Measurements from ENCODE around the gene COL4A3. TPM values are rescaled to one million over a fixed set of nuclear protein-coding genes. Genes with fewer than 3 reads are reported as not detected.

The COL4A3 gene
- not detected in 2 replicates for total RNA-seq (2014; rRNA removed; shearing (Covaris generic))

DNA sequence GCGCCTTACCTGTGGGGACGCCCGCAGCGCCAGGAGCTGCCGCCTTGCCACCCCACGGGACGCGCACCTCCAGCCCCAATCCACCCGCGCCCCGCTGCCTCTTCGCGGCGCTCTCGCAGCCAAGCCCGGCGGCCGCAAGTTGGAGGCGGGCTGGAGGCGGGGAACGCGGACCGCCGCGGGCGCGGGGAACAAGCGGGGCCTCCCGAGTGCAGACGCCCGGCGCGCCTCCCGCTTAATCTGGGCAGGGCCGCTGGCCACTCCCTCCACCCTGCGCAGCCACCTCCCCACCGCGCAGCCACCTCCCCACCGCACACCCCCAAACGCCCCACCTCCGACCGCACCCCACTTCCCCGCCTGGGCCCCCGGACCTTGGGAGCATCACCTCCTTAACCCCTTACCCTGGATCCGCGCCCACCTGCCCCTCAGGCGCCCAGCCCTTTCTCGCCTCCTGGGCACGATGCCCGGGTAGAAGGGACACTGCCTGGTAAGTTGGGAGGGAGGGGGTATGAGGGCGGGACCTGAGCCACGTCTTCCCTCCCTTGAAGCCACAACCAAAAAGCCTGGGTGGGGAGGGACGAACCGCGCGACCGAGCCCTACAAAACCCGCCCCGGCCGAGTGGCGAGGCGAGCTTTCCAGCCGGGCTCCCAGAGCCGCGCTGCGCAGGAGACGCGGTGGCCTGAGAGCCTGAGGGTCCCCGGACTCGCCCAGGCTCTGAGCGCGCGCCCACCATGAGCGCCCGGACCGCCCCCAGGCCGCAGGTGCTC, at the start of gene COL4A3, which contains the start of gene COL4A4:
COL4A3 (plus strand) TSS at position 627 of the 765 bp plus-strand sequence; CDS start at position 730, 103 bp downstream.
COL4A4 (minus strand) TSS at position 208 of the 765 bp plus-strand sequence. CDS start 16,722 bp downstream, outside the sequence.
- DNase-seq (ENCODE audit: low spot score) = no peak

DNA sequence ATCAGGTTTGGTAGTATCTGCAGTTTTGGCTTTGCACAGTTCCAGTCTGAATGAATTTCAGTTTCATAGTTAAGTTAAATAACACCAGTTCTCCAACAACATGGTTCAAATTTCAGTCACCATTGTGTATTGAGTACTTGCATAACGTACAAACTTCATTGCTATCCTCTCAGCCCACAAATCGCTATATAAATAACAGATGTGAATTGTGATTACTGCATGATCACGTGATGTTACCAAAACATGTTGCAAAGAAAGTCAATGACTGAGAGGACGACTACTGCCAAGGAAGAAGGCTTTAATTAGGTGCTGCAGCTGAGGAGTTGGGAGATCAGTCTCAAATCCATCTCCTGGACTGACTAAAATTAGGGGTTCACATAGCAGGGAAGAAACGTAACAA, 48.7 kb upstream of the COL4A3 start:
- DNase-seq (ENCODE audit: low spot score) = no peak

DNA sequence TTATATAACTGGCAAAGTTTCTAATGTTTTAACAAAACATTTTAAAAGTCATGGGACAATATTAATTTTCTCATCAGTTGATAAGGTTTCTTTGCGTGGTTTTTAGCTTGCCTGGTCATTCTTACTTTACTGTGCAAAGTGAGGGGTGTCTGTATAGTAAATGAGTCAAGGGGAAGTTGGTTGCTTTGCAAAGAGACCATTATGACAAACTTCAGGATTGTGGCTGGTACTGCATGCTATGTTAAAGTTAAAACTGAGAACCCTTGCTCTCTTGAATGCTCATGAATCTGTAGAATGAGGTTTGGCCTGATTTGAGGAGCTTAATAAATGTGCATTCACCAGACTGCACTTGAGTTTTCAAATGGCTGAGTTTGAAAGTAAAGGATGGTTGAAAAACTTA, 47.4 kb upstream of the COL4A3 start:
- DNase-seq (ENCODE audit: low spot score) = no peak

DNA sequence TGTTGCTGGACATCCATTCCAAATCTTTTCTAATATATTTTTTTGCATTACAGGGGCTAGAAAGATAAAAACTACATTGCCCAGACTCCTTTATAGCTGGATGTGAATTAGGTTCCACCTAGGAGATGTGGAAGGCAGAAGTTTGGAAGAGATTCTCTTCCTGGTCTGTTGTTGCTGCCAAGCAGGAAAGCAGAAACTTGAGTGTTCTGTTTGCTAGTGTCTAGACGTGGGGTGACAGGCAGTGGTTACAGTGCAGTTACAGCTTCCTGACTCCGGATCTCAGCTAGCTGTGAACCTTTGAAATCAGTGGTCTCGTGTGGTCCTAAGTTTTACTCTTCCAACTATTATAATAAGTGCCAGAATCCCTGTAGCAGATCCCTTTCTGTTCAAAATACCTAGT, 46.6 kb upstream of the COL4A3 start:
- DNase-seq (ENCODE audit: low spot score) = no peak

DNA sequence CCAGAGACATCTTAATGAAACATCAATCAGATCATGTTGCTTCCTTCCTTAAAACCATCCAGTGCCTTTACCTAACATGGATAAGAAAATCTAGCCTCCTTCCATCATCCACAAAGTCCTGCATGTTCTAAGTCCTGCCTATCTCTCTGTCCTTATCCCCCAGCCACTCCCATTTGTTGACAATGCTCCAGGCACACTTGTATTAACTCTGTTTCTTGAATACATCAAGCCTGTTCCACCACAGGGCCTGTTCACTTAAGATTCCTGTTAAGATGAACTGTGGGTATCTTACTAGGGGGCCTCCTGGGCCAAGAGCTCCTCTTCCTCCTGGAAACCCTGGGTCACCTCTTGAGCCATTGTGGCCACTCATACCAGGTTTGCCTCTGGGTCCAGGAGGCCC, 46.1 kb upstream of the COL4A3 start:
- no peak for DNase-seq (ENCODE audit: low spot score)

DNA sequence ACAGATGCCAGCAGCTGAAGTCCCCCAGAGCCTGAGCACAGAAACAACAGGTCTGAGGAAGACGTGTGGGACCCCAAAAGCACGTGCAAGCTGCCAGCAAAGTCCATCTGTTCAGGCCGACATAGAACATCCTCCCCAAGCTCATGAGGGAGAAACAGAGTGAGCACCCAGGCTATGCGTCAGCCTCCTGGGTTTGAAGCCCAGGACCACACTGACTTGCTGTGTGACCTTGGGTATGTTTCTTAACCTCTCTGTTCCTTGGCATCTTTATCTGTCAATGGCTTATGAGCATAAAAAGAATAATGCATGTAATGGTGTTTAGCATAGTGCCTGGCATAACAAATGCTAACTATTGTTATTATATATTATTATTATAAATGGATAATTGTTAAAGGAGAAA, 40.7 kb upstream of the COL4A3 start:
- no peak for DNase-seq (ENCODE audit: low spot score)

DNA sequence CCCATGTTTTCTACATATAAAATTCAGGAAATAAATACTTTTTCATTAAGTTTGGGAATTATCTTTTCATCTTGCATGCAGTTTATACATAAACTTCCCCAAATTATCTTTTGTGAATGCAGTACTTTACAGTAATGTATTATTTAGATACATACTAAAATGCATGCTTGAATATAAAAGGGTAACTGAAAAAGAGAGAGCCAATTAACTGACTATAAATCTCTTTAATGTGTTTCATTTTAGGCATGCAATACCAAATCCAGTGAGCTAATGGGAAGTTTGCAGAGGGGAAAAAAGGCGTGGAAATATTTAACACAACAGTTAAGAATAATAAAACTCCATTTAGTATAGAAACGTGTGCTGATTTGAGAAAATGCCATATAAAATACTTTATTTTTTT, 39.6 kb upstream of the COL4A3 start:
- DNase-seq (ENCODE audit: low spot score) = no peak

DNA sequence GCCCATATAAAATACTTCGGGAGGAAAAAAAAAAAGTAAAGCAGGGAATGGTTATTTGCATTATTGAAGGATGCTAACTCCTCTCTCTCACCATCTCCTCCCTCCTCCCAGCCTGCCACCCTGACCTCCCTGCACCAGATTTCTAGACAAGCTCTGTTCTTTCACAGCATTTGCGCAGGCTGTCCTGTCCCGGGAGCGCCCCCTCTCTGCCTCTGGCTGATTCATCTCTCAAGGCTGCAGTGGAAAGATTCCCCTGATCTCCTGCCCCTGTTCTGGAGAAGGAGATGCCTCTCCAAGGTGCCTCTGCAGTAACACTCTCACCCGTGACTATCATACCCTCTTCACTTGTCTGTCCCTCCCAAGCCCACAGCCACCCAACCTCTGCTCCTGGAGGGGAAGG, 38.9 kb upstream of the COL4A3 start:
- no peak for DNase-seq (ENCODE audit: low spot score)

DNA sequence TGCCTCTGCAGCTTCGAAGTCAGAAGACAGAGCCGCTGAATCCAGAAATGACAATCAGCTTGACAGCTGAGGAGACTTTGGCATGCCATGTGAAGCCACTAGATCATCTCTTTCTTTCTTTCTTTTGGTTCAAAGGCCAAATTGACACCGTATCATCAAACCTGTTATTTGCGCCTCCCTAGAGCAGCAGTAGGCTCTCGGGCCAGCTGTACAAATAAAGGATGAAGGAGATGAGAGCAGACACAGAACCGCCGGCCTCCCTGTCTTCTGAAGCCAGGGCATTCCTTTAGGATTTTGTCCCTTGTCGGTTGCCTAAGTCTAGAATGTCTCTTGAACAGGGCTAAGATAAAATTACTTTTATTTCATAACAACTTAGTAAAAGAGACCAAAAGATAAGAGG, 37.2 kb upstream of the COL4A3 start:
- DNase-seq (ENCODE audit: low spot score) = no peak

DNA sequence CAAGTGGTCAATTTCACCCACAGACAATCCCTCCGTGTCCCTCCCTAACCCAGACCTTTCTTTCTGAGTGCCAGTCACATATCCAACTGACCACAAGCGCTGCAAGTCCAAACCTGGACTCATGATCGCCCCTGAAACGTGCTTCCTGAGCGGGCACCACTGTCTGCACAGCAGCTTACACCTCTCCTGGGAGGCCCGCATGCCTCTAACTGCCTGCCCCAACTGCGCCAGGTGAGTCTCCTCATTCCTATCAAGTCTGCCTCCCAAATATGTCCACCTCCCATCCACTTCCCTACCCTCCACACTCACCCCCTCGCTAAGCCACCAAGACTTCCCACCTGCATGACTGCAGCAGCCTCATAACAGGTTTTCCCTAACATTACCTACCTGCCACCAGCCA, 33.8 kb upstream of the COL4A3 start:
- DNase-seq (ENCODE audit: low spot score) = no peak

DNA sequence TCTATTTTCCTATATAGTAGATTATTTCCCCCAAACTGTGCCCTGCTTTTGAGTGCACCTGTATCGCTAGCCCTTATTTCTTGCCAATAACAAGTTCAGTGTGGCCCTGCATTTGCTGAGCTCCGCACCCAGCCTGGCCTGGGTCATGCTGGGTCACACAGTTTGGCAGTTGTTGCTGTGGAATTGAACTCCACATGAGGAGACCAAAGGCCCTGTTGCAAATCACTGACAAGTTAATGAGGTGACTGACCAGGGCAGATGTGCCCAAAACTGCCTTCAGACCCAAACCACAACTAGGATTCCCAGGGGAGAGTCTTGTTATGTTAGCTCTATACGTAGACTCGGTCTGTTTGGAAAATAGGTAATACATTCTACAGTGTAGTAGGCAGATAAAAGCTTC, 31.4 kb upstream of the COL4A3 start:
- DNase-seq (ENCODE audit: low spot score) = no peak

DNA sequence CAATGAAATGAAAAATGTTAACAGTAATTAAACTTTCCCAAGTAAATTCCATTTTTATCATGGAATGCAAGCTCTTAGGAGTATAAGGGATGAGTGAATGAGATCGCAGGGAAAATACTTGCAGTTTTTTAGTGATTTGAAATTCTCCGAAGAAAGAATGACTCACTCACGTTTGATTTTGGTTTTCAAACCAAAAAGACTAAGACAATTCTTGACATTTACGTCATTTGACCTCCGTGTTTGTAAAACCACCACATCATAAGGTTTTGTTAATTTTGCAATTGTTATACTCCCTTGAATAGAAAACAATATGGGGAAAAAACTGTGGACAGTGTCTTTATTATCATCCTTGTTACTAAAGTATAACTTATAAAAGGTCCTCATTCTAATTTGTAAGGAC, 29.8 kb upstream of the COL4A3 start:
- no peak for DNase-seq (ENCODE audit: low spot score)

DNA sequence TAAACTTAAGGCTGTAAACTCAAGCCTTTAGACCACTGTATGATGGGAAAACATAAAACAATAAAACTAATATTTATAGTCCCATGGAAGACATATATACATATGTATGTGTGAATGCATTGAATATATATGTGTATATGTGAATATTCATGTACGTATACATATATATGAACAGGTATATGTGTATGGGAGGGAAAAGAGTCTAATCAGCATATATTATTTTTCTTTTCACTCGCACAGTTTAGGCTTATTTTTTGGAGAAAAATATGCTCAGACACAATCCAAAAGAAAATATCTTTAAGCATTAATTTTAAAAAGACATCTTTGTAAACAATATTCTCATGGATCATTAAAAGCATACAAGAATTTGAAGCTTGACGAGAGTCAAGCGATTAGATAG, 23.1 kb upstream of the COL4A3 start:
- DNase-seq (ENCODE audit: low spot score) = no peak

DNA sequence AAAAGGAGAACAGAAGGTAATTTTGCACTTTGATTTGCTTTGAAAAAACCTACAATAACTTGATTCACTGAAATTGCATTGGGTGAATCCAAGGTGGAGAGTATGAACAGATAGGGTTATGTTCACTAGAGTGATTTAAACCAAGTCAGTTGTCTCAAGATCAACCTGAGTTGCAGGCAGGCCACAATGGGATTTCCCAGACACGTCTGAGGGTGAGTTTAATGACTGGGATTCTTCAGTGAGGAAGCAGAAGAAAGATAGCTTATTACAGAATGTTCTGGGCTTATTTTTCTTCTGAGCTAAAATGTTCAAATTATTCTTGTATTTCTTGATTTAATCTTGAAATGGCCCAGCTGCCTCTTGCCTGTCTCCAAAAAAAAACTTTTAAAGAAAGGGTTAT, 20.5 kb upstream of the COL4A3 start:
- DNase-seq (ENCODE audit: low spot score) = no peak

DNA sequence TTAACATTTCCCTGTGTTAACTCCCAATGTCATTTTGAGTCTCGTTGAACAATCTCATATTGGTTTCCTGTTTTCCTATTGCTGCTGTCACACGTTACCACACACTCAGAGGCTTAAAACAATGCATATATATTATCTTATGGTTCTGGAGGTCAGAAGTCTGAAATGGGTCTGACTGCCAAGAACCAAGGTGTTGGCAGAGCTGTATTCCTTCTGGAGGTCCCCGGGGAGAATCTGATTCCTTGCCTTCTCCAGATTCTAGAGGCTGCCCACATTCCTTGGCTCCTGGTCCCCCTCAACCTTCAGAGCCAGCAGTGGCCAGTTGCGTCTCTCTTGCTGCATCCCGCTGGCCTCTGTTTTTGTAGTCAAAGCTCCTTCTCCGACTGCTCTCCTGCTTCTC, 18.0 kb upstream of the COL4A3 start:
- no peak for DNase-seq (ENCODE audit: low spot score)

DNA sequence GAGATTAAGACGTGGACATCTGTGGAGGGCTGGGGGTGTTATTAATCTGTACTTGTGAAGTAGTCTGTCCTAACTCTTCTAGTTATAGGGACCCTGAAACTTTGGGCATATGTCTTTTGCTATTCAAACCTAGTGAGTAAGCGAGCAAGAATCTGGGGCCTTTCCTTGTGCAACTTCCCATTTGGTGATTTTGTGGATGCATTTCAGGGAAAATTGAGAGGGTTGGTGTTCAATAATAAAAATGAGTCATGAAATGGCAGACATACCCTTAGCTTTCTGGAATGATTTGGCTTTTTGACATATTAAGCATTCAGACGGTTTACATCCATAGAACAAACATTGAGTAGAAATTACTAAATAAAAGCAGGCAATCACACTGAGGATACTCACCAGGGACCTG, 17.4 kb upstream of the COL4A3 start:
- DNase-seq (ENCODE audit: low spot score) = no peak

DNA sequence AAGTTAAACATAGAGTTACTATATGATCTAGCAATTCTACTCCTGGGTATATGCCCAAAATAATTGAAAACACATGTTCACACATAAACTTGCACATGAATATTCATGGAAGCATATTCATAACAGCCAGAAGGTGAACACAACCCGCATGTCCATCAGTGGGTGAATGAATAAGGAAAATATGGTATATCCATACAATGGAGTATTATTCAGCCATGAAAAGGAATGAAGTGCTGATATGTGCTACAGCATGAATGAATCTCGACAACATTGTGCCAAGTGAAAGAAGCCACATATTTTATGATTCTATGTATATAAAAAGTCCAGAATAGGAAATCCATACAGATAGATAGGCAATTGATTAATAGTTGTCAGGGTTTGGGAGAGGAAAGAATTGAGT, 16.3 kb upstream of the COL4A3 start:
- DNase-seq (ENCODE audit: low spot score) = no peak

DNA sequence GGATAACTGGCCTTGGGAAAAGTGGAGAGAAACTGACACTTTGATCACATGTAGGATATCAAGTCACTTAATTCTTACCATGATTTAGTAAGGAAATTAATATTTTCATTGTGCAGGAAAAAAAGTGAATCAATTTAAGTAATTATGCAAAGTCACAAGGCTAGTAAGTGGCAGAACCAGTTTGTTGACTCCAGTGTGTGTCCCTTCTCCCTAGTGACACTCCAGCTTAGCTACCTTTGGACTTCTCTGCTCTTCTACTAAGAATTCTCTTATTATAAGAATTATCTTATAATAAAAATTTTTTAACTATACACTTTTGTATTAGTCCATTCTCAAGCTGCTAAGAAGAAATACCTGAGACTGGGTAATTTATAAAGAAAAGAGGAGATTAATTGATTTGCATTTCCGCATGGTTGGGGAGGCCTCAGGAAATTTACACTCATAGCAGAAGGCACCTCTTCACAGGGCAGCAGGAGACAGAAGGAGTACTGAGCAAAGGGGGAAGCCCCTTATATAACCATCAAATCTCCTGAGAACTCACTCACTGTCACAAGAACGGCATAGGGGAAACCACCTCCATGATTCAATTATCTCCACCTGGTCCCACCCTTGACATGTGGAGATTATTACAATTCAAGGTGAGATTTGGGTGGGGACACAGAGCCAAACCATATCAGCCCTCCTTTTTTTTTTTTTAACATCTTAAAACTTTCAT, 14.0 kb upstream of the COL4A3 start:
- peak; percentile 31 for DNase-seq (ENCODE audit: low spot score)

DNA sequence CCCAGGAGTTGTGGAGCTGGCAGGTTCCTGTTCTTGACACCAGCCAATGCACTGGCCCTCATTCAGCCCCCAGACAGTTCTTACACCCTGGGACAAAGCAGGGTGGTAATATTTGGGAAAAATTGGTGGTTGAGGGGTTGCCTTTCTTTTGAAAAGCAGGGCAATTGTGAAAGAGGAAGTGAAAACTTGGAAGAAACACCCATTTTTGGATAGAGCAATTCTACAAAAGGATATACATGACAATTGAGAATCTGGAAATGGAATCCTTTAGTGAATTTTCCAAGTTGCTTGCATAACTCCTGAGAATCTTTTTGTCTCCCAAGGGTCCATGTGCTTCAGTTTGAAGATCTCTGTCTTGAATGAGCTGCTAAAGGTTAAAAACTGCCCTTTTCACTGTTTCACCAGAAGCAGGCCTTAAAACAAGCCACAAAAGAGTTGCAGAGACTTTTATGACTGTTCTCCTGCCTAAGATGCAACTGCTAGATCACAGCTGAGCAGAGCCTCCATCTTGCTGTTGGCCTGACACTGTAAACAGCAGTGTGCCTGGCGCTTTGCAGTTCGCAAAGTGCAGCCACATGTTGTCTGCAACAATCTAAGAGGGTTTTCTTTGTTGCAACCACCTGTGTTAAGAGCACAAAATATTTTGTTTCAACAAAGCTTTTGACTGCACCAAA, 12.2 kb upstream of the COL4A3 start:
- no peak for DNase-seq (ENCODE audit: low spot score)

DNA sequence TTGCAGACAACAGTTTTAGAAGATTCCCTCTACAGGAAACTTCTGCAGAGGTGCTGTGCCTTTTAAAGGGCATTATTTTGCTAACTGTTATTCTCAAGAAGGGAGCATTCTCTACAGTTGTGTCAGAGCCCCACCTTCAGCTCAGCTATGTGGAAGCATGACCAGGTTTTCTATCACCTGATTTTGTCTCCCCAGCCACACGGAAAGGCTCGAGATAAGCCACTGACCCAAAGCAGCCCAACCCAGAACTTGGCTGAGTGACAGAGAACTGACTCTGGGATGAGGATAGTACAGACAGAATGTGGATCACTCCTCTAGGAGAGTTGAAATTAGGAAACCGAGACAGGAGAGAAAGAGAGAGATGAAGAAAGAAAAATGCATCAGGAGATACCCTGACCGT, 11.1 kb upstream of the COL4A3 start:
- no peak for DNase-seq (ENCODE audit: low spot score)

DNA sequence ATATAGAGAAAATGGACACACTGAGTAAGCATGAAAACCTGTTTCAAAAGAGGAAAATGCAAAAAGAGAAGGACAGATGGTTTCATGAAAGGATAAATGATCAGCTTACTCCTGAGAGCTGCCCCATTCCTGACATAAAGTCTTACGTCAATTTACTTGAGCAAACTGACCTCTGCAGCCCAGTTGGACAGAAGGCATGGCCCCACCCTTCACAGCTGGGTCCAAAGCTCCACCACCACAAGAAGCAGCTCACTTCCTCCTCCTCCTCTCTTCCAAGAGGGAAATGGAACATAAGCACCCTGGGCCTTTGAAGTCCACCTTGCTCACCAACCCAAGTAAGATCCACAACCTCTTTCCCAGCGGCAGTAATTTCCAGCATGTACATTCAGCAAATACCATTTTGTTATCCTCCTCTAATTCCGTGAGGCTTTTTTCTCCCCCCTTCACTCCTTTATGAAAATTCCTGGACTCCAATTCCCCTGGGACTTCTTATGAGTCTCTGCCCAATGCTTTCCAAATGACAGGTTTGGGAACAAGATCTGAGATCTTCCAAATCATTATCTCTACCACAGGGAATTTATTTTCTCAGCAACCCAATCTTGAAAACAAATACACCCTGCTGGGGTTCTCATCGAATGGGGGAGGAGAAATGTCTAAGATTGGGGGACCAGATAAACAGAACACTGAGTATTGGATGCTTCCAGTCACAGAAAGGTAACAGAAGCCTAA, 10.5 kb upstream of the COL4A3 start:
- peak; percentile 9 for DNase-seq (ENCODE audit: low spot score)
